HG02852 (cell line): ENCODE results near the gene ITGB2.

Experiments used
- ATAC-seq: cut with Tn5 transposase; IDR thresholded peaks from one replicate; pipeline ENCODE4 v1.9.1; 2021; ENCODE audit warnings: mild to moderate bottlenecking, moderate library complexity; ENCODE audit not compliant: unreplicated experiment

Gene ITGB2

DNA sequence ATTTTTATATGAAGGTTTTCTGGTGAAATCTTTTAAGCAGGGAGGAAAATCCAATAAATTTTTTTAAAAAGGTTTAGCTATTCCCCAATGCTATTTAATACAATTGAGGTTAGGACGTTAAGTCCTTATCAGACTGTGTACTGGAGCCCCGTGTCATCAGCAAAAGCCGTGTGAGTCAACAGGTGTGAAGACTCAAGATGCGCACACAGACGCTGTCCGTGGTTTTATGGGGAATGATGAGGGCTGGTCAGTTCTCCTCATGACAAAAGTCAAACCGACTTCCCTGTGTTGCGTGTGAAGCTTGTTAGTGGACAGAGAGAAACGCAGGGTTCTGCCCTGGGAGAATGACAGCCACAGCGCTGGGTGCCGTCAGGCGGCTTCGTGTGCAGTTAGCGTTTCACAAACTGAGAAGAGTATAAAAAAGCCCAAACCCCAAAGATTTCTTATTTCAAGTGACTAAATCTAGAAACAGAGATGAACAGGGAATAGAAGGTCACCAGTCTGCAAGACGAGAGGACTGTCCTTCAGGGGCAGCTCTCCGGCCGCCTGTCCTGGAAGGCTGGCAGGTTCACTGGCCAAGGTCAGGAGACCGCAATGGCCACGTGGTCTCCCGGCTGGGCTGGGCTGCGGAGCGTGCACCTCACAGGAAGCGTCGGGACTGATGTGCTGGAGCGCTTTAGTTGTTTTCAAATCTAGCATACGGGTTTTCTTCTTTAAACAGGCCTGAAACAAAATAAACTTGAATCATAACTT, 69.6 kb downstream of the ITGB2 start:
- no peak for ATAC-seq

DNA sequence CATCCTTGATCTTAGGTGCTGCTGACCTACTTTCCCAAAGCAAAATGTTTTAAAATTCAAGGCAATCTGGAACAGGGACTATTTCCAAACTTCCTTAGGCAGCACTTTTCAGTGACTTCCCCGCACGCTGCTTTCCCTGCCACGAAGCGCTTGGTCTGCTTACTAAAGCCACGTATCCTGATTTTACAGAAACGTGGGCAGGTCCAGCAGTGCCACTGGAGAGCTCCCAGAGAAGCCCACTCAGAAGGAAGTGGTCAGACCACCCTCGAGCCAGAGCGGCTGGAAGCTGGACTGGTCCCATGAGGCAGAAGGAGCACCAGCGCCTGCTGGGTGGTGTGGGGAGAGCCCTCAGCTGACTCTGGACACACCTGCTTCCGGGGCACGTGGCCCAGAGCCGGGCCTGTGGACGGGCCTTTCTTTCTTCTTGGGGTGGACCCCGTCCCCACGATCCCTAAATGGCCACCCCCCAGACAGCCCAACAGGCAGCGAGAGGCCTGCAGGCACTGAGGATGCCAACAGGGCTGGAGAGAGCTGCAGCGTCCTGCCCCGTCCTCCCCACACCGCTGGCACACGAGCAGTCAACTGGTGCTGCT, 70.4 kb downstream of the ITGB2 start:
- no peak for ATAC-seq

GRCh38 chr21:44849616-44850130, 71.0 kb downstream of the ITGB2 start:
- no peak for ATAC-seq

- ATAC-seq, result no peak
Measured at GRCh38 chr21:44848821-44849521, 71.7 kb downstream of the ITGB2 start.

- no peak for ATAC-seq
Measured at GRCh38 chr21:44847261-44848056, 73.2 kb downstream of the ITGB2 start.

GRCh38 chr21:44846485-44847260, 74.0 kb downstream of the ITGB2 start:
- no peak for ATAC-seq

DNA sequence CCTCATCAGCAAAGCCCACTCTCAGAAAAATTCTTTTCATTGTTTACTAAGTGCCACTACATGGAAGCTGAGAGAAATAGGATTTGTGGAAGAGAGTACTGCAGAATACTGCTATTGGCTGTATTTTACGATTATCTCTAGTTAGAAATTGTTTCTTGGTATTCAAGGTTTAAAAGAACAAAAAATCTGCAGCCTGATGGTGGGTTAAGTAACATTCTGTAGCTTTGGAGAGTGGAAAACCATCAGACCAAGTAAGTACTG, 74.5 kb downstream of the ITGB2 start:
- no peak for ATAC-seq

GRCh38 chr21:44845418-44846223, 75.1 kb downstream of the ITGB2 start:
- ATAC-seq, result peak; percentile 43

DNA sequence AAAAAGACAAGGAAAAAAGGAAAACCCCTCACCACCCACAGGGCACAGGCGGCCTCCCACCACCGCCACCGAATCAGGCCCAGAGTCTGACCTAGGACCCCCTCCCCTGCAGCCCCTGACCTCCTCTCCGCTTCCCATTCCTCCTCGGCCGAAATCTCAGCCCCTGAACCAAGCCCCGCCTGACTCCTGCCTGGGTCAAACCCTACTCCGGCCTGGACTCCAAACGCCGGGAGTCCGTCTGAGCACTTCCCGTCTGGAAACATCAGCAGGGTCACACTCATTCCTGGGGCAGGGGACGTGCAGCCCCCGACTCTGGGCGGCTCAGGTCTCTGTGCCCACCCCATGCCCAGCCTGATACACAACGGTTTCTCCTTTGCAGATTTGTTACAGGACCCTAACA, 76.4 kb downstream of the ITGB2 start:
- no peak for ATAC-seq

DNA sequence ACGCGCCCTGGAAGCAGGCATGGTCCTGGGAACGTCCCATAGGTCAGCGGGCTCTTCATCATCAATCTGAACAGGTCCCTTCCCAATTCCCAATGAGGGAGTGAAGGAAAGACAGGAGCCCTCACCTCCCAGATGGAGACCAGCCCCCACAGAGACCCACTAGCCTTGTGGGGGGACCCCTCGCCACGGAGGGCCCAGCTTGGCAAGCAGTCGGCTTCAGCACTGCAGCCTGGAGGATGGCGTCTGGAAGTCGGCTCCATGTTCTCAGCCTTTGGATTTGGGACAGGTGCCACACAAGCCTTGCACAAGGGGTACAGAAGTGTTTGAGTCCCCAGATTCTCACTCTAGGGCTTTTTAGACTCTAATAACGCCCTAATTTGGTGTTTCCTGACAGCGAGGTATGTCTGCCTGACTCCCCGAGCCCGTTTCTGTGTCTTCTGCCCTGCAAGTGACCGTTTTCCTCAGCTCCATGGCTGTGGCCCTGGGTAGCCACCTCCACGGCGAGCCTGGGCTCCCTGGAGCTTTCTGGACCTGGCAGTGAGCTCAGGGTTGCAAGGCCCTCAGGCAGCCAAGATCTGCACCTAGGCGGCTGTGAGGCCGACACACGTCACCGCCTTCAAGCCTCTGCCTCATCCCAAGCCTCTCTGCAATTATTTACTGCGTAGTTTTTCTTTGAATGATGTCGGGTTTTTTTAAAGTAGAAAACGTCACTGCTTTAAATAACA, 77.8 kb downstream of the ITGB2 start:
- no peak for ATAC-seq

DNA sequence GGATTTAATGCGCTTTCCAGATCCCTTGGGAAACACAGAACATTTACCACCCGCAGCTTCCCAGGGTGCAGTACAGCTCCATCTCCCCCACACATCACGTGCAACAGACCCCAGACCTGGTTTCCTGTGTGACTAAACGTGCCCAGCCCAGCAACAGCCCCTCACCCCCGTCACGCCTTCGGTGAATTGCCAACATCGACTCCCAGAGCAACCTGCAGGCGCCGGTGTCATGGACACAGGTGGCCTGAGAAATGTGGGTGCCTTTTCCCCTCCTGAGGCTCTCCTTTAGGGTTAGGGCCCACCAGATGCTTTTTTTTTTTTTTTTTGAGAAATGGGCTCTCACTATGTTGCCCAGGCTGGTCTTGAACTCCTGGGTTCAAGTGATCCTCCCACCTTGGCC, 78.6 kb downstream of the ITGB2 start:
- ATAC-seq, result no peak

GRCh38 chr21:44840771-44841170, 79.9 kb downstream of the ITGB2 start:
- no peak for ATAC-seq

- ATAC-seq, result no peak
Measured at GRCh38 chr21:44838951-44839350, 81.7 kb downstream of the ITGB2 start.

- no peak for ATAC-seq
Measured at GRCh38 chr21:44838039-44838895, 82.4 kb downstream of the ITGB2 start.

DNA sequence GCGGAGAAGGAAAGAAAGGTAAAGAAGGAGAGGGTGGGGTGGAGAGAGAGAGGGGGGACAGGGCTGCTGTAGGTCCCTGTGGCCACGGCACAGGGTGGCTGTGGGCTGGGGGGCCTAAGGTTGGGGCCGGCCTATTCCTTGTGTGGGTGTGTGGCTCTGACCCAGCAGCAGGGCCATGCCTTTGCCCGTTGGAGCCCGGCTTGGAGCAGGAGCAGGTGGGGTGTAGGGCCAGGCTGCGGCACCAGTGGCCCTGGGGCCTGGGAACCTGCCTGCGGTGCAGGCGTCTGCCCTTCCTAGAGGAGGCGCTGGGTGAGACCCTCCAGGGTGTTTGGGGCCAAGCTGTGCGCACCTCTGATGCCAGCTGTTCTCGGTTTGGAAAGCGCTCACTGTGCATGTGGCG, 83.2 kb downstream of the ITGB2 start:
- no peak for ATAC-seq

- no peak for ATAC-seq
Measured at GRCh38 chr21:44836666-44837471, 83.8 kb downstream of the ITGB2 start.

DNA sequence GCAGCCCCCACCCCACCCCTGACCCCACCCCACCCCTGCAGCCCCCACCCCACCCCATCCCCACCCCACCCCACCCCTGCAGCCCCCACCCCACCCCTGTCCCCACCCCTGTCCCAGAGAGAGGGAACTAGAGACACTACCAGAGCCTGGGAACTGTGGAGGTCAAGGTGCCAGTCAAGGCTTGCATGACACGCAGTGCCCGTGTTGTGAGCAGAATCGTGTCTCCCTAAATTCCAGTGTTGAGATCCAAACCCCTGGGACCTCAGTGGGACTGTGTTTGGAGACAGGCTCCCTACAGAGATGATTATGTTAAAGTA, 84.4 kb downstream of the ITGB2 start:
- no peak for ATAC-seq
